CD4-positive, alpha-beta T cell treated with Interleukin-10 for 1 hour (primary cell): ENCODE measurements around the gene LARGE1.

Experiments
- DNase-seq: peaks from one replicate; pipeline ENCODE4 v3.0.0-alpha.2; 2020

The LARGE1 gene

GRCh38 chr22:33909911-33910310, 10.4 kb downstream of the LARGE1 start:
- no peak for DNase-seq

GRCh38 chr22:33909075-33909458, 11.2 kb downstream of the LARGE1 start:
- no peak for DNase-seq

- no peak for DNase-seq
Measured at GRCh38 chr22:33908171-33909074, 11.9 kb downstream of the LARGE1 start.

- DNase-seq, result no peak
Measured at GRCh38 chr22:33906954-33907353, 13.3 kb downstream of the LARGE1 start.

GRCh38 chr22:33906475-33906874, 13.8 kb downstream of the LARGE1 start:
- DNase-seq, result no peak

GRCh38 chr22:33903012-33903411, 17.3 kb downstream of the LARGE1 start:
- DNase-seq, result no peak

- DNase-seq, result no peak
Measured at GRCh38 chr22:33902073-33902472, 18.2 kb downstream of the LARGE1 start.

GRCh38 chr22:33898121-33898520, 22.2 kb downstream of the LARGE1 start:
- DNase-seq, result no peak

GRCh38 chr22:33897448-33897835, 22.8 kb downstream of the LARGE1 start:
- DNase-seq, result no peak

- no peak for DNase-seq
Measured at GRCh38 chr22:33896575-33897447, 23.5 kb downstream of the LARGE1 start.

GRCh38 chr22:33896154-33896553, 24.1 kb downstream of the LARGE1 start:
- no peak for DNase-seq

DNA sequence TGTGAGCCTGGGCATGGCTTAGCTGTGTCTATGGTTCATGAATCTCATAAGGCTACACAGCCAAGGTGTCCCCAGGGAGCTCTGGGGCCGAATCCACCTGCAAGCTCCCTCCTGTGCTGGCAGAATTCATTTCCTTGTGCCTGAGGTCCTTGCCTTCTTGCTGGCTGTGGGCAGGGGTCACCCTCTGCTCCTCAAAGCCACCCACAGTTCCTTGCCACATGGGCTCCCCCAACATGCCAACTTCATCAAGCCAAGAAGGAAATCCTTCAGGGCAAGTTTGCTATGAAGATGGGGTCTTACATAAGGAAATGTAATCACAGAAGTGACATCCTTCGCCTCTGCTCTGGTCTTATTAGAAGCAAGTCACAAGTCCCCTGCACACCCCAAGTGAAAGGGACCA, 24.8 kb downstream of the LARGE1 start:
- no peak for DNase-seq

DNA sequence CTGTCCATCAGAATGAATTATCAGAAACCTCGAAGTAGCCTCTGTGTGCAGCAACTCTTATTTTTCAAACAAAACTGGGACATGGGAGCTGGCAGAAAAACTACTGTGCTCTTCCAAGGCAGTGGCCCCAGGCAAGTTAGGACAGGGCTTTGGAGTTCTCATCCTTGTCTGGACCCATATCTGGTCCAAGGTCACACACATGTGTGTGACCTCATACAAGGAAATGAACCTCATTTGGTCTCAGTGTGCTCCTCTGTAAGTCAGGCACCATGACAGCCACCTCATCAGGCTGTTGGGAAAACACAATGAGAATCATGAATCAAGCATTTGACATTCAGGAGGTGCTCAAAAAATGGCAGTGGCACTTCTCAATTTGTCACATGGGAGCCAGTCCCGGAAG, 25.8 kb downstream of the LARGE1 start:
- no peak for DNase-seq

DNA sequence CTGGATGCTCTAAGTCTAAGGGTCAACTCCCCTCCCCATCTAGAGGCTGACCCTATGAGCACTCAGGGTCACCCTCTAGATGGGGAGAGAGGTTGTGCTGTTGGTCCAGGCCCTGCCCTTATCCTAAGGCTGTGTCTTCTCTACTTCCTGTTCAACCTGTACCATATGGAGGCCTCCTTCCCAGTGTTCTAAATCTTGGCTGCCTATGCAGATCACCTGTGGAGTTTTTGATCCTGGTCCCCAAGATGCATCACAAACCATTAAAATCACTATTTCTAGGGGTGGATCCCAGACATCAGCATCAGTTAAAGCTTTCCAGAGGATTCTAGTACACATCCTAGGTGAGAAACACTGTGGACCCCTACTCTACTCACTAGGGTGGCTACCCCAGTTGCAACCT, 26.2 kb downstream of the LARGE1 start:
- no peak for DNase-seq

DNA sequence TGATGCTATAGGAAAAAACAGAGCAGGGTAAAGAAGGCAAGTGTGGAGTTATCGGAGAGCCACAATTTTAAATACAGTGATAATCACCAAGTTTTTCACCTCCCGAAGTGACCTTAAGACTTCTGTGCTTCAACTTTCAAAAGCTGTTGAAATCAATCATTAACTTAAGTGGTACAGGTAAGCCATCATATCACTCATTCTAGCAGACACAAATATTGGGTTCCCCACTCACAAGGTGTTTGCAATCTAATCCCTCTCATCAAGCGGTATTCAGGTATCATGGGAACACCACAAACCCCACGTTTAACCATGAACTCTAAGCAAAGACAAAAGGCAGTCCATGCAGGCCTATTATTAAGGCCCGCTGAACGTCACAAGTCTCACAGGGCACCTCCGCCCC, 26.8 kb downstream of the LARGE1 start:
- DNase-seq, result no peak

DNA sequence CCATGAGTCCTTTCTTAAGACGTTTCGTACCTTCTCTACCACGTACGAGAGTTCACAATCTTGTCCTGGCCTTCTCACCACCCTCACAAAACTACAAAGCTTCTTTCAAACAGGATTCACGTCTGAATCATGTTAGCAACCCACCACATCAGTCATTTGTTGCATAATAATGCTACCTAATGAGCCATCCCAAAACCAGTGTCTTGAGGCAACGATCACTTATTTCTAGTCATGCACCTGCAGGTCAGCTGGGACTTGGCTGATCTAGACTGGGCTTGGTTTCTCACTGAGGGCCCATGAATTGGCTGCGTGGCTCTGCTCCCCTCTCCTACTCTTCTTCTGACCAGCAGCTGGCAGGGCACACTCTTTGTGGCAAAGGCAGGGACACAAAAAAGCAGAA, 28.3 kb downstream of the LARGE1 start:
- DNase-seq, result no peak

GRCh38 chr22:33891455-33891854, 28.8 kb downstream of the LARGE1 start:
- DNase-seq, result no peak

DNA sequence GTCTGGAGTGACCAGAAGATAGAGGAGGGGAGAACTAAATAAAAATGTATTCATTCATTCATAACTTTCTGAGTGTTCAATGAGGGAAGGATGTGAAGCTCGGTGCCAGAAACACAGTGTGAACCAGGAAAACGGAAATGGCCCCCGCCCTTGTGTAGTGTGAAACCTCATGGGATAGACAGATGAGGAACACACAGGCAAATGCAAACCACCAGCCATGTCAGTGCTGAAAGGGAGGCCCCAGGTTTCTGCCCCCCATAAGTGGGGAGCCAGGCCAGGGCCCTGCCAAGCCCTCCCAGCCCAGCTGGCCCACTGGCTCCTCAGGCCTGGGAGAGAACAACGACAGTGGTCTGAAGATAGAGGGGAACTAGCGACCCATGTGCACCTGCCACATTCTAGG, 30.5 kb downstream of the LARGE1 start:
- no peak for DNase-seq

DNA sequence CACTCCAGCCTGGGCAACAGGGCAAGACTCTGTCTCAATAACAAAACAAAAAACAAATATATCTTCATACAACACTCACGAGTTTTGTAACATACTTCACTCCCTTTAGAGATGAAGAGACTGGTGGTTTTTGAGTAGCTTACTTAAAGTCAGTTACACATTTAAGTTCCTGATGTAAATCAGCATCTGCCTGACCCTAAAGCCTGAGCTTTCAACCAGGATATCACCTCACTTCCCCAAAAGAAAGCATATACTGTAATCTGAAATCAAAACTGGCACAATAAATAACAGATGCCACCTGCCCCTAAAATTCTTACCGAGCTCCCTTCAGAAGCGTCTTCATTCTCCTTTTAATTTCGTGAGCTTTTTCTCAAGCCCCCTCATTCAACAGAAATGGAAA, 31.5 kb downstream of the LARGE1 start:
- DNase-seq, result no peak

GRCh38 chr22:33887173-33887572, 33.1 kb downstream of the LARGE1 start:
- no peak for DNase-seq

DNA sequence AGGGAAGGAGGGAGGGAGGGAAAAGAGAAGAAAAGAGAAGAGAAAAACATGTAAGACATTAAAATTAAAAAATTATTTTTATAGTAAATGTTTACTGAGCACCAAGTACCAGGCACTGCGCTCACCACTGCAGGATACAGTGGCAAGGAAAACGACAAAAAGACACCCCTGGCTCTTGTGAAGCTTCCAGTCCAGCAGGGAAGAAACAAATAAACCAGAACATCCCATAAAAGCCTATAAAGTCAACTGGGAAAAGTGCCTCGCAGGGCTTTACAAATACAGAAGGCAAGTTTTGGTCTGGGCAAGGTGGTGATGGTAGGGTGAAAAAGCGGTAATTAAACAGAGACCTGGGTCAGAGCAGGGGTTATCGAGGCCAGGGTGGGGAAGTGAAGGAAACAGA, 33.6 kb downstream of the LARGE1 start:
- DNase-seq, result no peak

- no peak for DNase-seq
Measured at GRCh38 chr22:33884829-33885228, 35.4 kb downstream of the LARGE1 start.

DNA sequence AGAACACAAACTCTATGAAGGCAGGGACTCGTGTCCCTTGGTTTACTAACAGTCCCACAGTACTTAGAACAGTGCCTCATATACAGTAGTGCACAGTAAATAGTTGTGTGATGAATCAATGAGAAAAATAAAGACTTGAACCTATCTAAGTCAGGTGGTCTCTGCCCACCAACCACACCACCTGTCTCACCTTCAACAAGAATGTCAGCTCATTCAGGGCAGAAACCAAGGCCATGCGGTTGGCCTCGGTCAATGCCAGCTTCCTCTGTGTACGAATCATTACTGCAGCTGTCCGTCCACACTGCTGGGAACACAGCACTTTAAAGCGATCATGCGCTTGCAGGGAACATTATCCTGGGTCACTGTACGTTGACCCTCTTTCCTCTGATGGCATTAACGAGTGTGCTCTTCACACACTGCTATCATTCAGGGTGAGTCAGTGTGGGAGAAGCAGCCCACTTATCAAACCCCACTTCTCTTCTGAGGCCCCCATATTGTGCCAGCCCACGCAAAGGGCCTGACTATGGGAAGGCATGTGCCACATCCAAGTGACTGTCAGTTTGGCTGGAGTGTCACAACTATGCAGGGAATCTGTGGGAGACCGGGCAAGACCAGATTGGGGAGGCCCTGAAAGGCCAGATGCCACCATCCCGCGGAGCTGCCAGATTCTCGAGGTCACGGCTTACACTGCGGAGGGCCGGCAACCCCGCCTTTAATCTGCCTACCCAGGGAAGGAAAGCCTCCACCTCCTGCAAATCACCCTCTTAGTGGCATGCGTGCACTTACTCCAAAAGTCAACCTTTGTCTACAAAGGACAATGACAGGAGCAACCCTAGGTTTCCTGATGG, 36.1 kb downstream of the LARGE1 start:
- no peak for DNase-seq
